Neural cell (in vitro differentiated cells): ENCODE results near the gene MAGEA12. TPM values are rescaled to one million over a fixed set of nuclear protein-coding genes. Genes with fewer than 3 reads are reported as not detected.
"Not testable (repeated sequence)": the region's sequence is repeated elsewhere in the genome, so short reads cannot be mapped to it uniquely, and the experiment has no call there.

Experiments used
- H2AFZ ChIP-seq: fragments of 200-600, 300-800 bp; sonication (generic), shearing (Covaris generic); 2 replicates; pipeline ENCODE4 v1.6.0; 2014; ENCODE audit warnings: low read depth, mild to moderate bottlenecking, antibody characterized with exemption, low read length, moderate library complexity
- H3F3A ChIP-seq: fragments of 200-600 bp; shearing (Covaris generic); 2 replicates; pipeline ENCODE4 v1.6.1; 2016; ENCODE audit warnings: mild to moderate bottlenecking, moderate library complexity, mixed read lengths, antibody characterized with exemption, low read length; ENCODE audit not compliant: insufficient read depth, poor library complexity, severe bottlenecking
- H3K27ac ChIP-seq: fragments of 200-600, 300-800 bp; sonication (generic), shearing (Covaris generic); 2 replicates; pipeline ENCODE4 v1.5.1; 2014; ENCODE audit warnings: mild to moderate bottlenecking, low read length, moderate library complexity
- H3K27me3 ChIP-seq: fragments of 300-800, 200-600 bp; sonication (generic), shearing (Covaris generic); 2 replicates; pipeline ENCODE4 v1.6.0; 2014; ENCODE audit warnings: mild to moderate bottlenecking, low read depth, low read length, moderate library complexity; ENCODE audit not compliant: insufficient read depth
- H3K36me3 ChIP-seq: fragments of 300-800, 200-600 bp; sonication (generic), shearing (Covaris generic); 2 replicates; pipeline ENCODE4 v1.5.1; 2014; ENCODE audit warnings: mild to moderate bottlenecking, antibody characterized with exemption, low read length, moderate library complexity; ENCODE audit not compliant: insufficient read depth
- H3K4me2 ChIP-seq: fragments of 300-800, 200-600 bp; sonication (generic), shearing (Covaris generic); 2 replicates; pipeline ENCODE4 v1.6.0; 2014; ENCODE audit warnings: mild to moderate bottlenecking, low read length
- H3K4me3 ChIP-seq: fragments of 300-800, 200-600 bp; sonication (generic), shearing (Covaris generic); 2 replicates; pipeline ENCODE4 v1.5.1; 2014; ENCODE audit warnings: mild to moderate bottlenecking, low read length, moderate library complexity
- H3K79me2 ChIP-seq: fragments of 200-600 bp; shearing (Covaris generic); replicated peaks from 2 replicates; pipeline ENCODE4 v1.6.0; 2014; ENCODE audit warnings: mild to moderate bottlenecking, low read length, moderate library complexity; ENCODE audit not compliant: insufficient read depth
- H3K9ac ChIP-seq: fragments of 300-800, 200-600 bp; sonication (generic), shearing (Covaris generic); 2 replicates; pipeline ENCODE4 v1.6.1; 2016; ENCODE audit warnings: mild to moderate bottlenecking, low read length, mixed read lengths
- H3K9me2 ChIP-seq: fragments of 200-600 bp; shearing (Covaris generic); 2 replicates; pipeline ENCODE4 v1.6.1; 2016; ENCODE audit warnings: mild to moderate bottlenecking, low read length, mixed read lengths; ENCODE audit not compliant: insufficient read depth
- H3K9me3 ChIP-seq: fragments of 200-600, 300-800 bp; sonication (generic), shearing (Covaris generic); 2 replicates; pipeline ENCODE4 v1.6.1; 2016; ENCODE audit warnings: mild to moderate bottlenecking, mixed run types, low read length, moderate library complexity, mixed read lengths
- H4K20me1 ChIP-seq: fragments of 200-600 bp; shearing (Covaris generic); 2 replicates; pipeline ENCODE4 v1.6.1; 2016; ENCODE audit warnings: mild to moderate bottlenecking, mixed run types; ENCODE audit not compliant: insufficient read depth
- polyA plus RNA-seq: library from polyadenylated mRNA; depleted of rRNA; stranded (reverse); fragments of >200 nt; gene quantifications from 2 replicates; pipeline ENCODE4 v1.2.3, GENCODE V29; 2014

MAGEA12 gene
- polyA plus RNA-seq, 1 donor from 2014 or later = not detected

- H3K4me3 ChIP-seq, H3K79me2 ChIP-seq, H4K20me1 ChIP-seq, H3K9me3 ChIP-seq, H3K9me2 ChIP-seq, H3K4me2 ChIP-seq, H3K36me3 ChIP-seq, H3K27ac ChIP-seq, H3K27me3 ChIP-seq, H2AFZ ChIP-seq, H3K9ac ChIP-seq, H3F3A ChIP-seq: not testable (repeated sequence)
Observed at GRCh38 chrX:152761582-152761981, 28.0 kb downstream of the MAGEA12 start.

GRCh38 chrX:152766562-152766961 is 33.0 kb downstream of the MAGEA12 start:
- not testable (repeated sequence) for H4K20me1 ChIP-seq, H3F3A ChIP-seq, H3K4me2 ChIP-seq, H3K9ac ChIP-seq, H3K4me3 ChIP-seq, H3K27ac ChIP-seq, H3K27me3 ChIP-seq, H3K79me2 ChIP-seq, H3K9me3 ChIP-seq, H3K9me2 ChIP-seq, H2AFZ ChIP-seq, H3K36me3 ChIP-seq

DNA sequence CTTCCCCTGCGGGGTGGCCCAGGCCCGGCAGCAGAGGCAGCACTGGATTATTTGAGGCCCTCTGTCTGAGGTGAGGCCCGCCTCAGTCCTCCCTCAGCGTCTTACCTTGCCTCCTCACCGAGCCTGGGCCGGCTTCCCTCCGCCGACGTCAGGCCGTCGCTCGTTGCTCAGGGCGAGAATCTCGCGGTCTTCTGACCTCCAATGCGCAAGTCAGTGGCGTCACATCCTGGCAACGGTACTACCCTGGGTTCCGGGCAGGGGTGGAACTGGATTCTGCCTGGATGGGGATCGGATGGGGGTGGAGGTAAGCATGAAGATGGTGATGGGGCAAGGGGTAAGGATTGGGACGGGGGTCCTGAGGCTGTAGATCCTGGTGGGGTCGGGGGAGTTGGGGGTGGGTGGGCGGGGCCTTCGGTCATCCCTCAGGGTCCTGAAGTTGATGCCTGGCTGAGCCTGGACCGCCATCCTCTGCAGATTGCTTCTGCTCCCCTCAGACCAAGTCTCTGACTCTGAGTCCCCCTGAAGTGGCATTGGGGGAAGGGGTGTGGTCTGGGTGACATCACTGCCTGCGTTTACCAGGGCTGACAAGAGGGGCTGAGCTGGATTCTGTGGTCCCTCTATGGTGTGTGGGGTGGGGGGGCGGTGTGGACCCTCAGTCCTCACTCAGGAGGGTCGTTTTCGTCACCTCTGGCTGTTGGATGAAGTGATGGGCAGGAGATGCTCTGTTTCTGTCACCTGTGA is 36.2 kb downstream of the MAGEA12 start, which contains the start of gene MAGEA6:
MAGEA6 (minus strand) TSS at position 141 of the 741 bp plus-strand sequence. CDS start 2,039 bp downstream, outside the sequence.
- H3K4me3 ChIP-seq, H4K20me1 ChIP-seq, H3K9me3 ChIP-seq, H3K27ac ChIP-seq, H3F3A ChIP-seq, H3K79me2 ChIP-seq, H3K27me3 ChIP-seq, H2AFZ ChIP-seq, H3K4me2 ChIP-seq, H3K36me3 ChIP-seq, H3K9me2 ChIP-seq, H3K9ac ChIP-seq: not testable (repeated sequence)

DNA sequence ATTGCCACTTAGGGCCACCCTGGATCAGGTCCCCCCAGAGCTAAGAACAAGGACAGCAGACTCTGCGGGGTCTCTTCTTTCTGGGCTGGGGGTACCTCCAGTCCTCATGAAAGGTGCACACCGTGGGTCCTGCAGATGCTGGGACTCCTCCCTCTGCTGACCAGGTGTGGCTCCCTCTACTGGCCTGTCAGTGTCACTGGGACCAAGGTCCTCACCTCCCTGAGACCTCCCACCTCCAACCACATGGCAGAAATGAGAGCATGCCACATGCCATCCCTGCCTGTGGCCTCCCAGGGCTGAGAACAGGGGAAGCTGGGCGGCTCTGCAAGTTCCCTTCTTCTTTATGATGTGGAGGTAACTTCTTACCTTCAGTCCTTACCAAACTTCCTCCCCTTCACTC is 53.5 kb downstream of the MAGEA12 start:
- not testable (repeated sequence) for H3K27me3 ChIP-seq, H3K79me2 ChIP-seq, H4K20me1 ChIP-seq, H3K36me3 ChIP-seq, H3K9me3 ChIP-seq, H3K4me2 ChIP-seq, H2AFZ ChIP-seq, H3K9me2 ChIP-seq, H3K4me3 ChIP-seq, H3F3A ChIP-seq, H3K9ac ChIP-seq, H3K27ac ChIP-seq

Other genes starting within 250 kb of the MAGEA12 start
- 1.0 and 1.2 TPM in 2 replicates for gene GABRQ, start 95.9 kb upstream of the MAGEA12 start, polyA plus RNA-seq
- not detected in 2 replicates for gene MAGEA3, start 35.0 kb upstream of the MAGEA12 start, polyA plus RNA-seq
- 1.5 TPM in 1 of 2 replicates, not detected in the other for gene CSAG2, start 24.5 kb upstream of the MAGEA12 start, polyA plus RNA-seq
- 4.5 and 5.3 TPM in 2 replicates for gene MAGEA2B, start 19.1 kb upstream of the MAGEA12 start, polyA plus RNA-seq
- not detected in 2 replicates for gene CSAG1, start within 50 bp of the MAGEA12 start, polyA plus RNA-seq
- 1.6 and 1.8 TPM in 2 replicates for gene MAGEA2, start 20.1 kb downstream of the MAGEA12 start, polyA plus RNA-seq
- 1.1 and 1.2 TPM in 2 replicates for gene CSAG3, start 25.5 kb downstream of the MAGEA12 start, polyA plus RNA-seq
- not detected in 2 replicates for gene MAGEA6, start 35.9 kb downstream of the MAGEA12 start, polyA plus RNA-seq
- gene CETN2, start 97.0 kb downstream of the MAGEA12 start, polyA plus RNA-seq = 138 and 163 TPM in 2 replicates
- gene NSDHL, start 97.3 kb downstream of the MAGEA12 start, polyA plus RNA-seq = 18.4 and 21.7 TPM in 2 replicates
- 2.8 and 3.8 TPM in 2 replicates for gene ZNF185, start 164.3 kb downstream of the MAGEA12 start, polyA plus RNA-seq